GM19238 (cell line): Measurements from ENCODE around the gene SIAH3.

Experiments
- DNase-seq: peaks from one replicate; pipeline ENCODE4 v3.0.0; 2011; ENCODE audit warnings: low spot score; ENCODE audit not compliant: insufficient read length

The SIAH3 gene

DNA sequence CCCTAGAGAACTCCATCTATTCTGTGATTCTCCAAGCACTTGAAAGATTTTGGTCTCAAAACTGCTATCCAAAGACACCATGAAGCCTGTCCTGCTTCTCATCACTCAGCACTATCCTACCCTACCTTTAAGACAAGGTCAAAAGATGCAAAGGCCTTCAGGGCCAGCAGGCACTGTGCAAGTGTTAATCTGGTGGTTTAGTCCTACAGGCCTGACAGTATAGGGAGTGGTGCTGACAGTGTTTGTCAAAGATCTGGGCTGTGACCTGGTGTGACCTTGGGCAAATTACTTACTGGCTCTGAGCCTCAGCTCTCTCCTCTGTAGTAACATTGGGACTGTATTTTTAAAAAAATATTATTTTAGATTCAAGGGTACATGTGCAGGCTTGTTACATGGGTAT lies 28.0 kb downstream of the SIAH3 start:
- DNase-seq: no peak

DNA sequence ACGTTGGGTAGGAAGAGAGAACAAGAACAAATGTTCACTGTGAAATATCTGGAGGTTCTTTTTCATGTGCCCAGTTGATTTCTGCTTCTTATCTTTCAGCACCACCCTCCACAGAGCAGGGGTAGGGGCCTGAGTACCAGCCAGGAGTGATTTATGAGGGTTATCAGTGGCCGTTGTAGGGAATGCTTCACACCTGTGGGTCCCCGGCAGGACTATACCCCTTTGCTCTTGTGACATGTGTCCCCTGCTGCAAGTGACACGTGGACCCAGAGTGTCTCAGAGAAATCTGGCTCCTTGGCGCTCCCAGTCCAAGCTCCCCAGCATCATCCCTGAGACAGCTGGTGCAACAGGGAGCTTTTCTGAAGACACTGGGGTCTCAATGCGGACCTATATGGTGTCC lies 29.7 kb downstream of the SIAH3 start:
- no peak for DNase-seq

- DNase-seq: no peak
Measured at GRCh38 chr13:45820106-45820838, 31.3 kb downstream of the SIAH3 start.

DNA sequence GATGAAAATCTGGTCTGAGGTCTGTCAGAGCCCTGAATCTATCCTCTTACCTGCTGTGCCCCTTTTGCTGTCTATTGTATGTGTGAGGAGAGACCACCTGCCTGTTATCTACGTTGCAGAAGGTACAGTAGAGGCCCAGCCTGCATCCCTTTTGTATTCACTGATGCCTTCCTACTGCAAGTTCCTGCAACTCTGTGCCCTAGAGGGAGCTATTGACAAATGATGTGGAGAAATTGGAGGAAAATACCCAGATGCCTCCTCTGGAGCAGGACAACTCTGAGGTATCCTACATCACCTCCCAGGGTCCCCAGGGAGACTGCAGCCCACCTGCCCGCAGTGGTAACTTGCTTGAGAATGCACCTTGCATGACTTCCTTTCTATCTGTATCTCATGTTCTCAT lies 33.7 kb downstream of the SIAH3 start:
- DNase-seq: no peak

DNA sequence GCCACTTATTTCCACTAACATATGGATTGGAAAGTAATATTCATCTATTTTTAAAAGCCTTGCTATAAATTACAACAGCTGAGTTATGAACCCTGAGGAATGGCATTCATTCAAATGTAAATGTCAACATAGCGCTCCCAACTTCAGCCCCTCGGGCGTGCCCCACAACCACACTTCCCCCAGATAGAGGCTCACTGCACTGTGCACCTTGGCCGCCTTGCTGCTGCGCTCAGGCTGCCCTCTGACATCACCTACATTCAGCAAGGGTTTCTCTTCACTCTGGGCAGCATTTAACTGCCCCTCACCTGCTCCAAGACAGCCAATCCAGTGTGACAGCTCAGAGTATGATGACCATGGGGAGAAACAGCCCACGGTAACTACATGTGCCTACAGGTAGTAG lies 35.1 kb downstream of the SIAH3 start:
- no peak for DNase-seq

DNA sequence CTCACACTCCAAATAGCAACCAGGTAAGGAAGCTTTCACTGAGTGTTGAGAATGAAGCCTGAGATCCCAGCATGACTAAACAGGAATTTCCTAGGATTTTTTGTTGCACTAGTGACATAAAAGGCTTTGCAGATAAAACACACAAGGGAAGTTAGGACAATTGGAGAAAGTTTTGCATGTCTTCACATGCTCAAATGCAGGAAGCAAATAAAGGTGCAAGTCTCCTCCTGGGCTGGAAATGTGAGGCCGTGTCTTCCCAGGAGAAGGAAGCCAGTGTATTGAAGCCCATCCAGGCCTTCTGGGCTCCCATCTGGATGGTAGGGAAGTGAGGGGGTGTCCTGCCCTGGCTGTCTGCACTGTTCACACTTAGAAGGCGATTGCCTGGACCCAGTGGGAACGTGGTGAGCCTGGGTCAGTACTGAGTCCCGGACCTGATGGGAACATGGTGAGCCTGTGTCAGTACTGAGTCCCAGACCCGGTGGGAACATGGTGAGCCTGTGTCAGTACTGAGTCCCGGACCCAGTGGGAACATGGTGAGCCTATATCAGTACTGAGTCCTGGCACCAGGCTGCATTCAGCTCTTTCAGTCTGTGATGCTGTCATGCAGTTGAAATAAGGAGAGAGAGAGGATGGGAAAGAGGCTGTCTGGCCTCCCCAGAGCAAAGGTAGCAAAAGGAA lies 38.7 kb downstream of the SIAH3 start:
- DNase-seq: no peak

DNA sequence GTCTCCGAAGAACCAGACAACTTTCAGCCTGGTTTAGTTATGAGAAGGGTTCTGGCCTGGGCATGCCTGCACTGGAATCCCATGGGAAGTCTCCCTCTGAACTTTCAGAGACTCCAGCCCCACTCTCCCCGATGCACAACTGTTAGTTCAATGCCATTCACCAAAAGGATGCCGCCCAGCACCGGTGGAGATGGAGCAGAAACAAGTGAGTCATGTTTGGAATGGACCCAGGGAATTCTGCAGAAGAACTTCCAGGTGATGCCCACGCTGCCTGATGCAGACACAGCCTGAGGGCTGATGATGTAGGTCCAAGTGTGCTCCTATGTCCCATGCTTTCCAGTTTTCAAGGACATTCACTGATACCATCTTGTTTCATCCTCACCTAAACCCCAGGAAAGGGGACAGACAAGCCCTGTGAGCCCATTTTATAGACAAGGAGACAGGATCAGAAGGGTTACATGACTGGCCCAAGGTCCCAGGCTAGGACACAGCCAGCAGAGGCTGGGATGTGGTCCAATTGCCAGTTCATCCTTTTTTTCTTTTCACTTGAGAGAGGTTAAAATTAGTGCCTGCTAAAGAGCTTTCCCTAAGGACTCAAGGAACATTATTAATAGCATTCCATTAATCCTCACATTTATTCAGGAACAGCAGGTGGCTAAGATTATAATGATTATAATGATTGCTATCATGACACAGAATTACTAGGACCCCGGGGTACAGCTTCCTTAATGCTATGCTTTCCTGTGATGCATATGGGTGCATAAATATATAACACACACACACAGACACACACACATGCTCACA lies 39.5 kb downstream of the SIAH3 start:
- no peak for DNase-seq

DNA sequence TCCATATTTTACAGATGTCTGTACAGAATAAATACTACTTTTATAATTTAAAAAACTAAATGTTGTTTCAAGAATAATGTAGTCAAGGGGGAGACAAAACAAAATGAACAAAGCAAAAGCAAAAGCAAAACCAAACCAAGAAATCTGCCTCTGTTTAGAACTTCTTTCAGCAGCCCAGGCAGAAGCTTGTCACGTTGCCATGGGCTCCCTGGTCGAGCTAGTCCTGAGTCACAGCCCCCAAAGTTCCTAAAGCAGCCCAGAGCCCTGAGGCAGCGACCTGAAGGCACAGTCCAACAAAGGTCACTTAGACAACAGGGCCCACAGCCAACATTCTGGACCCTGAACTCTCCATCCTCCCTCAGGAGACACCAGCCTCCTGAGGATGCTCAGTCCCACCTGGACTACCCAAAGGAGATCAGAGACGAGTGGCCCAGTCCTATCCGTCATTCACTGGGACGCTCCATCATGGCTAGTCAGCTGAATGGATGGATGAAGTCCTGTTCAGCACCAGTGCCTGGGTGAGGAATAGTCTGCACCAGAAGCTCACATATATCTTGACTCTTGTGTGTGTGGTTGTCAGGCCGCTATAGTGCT lies 41.7 kb downstream of the SIAH3 start:
- DNase-seq: no peak

- no peak for DNase-seq
Measured at GRCh38 chr13:45808925-45809324, 42.6 kb downstream of the SIAH3 start.

GRCh38 chr13:45807520-45808099 lies 43.9 kb downstream of the SIAH3 start:
- DNase-seq: peak; percentile 28

DNA sequence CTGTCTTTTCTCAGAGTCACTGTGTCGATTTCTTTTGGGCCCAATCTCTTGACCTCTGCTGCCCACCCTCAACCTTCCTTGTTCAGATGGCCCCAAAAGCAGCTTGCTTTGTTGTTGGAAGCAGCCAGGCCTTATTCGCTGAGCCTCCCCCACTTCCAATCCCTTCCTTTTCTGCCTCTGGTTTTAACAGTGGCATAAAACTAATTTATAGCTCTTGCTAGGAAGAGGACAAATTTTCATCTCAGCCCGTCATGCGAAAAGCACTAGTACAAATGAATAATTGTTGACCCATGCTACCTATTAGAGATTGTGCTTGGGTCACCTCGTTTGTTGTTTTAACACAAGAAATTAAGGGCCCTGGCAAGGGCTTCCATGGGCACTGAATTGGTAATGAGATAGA lies 51.1 kb downstream of the SIAH3 start:
- no peak for DNase-seq

DNA sequence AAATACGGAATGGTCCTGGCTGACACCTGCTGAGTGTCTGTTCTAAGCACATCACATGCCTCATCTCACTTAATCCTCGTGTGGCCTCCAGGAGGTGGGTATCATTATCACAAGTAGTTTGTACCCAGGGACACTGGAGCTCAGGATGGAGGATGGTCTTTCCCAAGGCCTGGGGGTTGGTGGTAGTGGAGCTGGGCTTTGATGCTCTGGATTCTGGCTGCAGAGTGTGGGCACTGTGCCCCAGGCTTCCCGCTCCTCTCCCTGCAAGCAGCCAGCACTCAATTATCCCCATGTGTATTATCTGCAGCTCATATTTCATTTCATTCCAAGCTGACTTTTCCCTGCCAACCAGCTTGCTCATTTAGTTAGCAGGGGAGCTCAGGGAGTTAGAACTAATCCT lies 52.1 kb downstream of the SIAH3 start:
- DNase-seq: no peak

GRCh38 chr13:45798851-45799250 lies 52.7 kb downstream of the SIAH3 start:
- DNase-seq: no peak

DNA sequence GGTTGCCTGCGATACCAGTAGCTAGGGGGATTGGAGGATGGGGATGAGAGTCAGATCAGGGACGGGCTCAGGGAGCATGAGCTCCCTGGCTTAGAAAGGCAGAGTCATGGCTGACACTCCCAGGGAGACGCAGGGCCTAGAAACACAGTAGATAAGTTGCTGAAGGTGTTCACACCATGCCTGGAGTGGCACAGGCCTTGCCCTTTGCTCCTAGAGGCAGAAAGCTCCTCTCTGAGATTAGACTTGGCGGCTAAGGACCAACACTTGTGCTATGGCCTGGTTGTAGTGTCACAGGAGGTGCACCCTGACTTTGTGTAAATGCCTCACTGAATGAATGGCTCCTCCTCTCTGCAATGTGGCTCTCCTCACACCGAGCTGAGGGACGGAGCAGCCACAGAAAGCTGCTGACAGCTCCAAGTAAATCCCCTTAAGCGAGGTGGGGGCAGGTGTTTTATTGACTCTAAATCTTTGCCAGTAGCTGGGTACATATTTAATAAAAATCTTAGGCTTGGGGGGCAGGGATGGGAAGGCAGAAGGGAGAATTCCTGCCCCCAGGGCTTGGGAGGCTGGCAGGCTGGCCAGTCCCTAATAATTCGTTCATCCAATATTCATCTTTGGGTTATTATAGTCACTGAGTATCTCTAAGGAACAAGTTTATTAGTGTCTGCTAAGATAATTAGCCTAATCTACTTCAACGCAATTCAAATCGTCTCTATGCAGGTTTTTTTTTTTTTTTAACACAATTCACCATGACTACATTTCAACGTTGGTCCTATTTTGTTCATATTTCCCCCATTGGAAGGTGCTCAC lies 54.9 kb downstream of the SIAH3 start:
- DNase-seq: no peak

- no peak for DNase-seq
Measured at GRCh38 chr13:45792827-45793303, 58.7 kb downstream of the SIAH3 start.

DNA sequence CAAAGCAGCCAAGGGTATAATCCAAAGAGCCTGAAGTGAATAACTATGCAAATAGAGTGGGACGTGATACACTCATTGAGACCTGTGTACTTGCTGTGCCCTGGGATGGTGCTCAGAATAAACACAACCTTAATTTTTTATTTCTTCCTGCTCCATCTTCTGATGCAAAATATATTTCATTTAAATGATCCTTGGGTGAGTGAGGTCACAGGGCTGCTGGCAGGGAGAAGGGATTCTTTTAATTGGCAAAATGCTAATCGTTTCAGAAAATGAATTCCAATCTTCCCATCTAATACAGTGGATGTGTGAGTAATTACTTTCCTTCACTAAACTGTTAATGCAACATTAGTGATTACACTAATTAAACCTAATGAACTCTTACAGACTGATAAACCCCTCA lies 63.5 kb downstream of the SIAH3 start:
- no peak for DNase-seq

GRCh38 chr13:45787346-45787745 lies 64.2 kb downstream of the SIAH3 start:
- DNase-seq: no peak

GRCh38 chr13:45786293-45786920 lies 65.1 kb downstream of the SIAH3 start:
- DNase-seq: no peak

DNA sequence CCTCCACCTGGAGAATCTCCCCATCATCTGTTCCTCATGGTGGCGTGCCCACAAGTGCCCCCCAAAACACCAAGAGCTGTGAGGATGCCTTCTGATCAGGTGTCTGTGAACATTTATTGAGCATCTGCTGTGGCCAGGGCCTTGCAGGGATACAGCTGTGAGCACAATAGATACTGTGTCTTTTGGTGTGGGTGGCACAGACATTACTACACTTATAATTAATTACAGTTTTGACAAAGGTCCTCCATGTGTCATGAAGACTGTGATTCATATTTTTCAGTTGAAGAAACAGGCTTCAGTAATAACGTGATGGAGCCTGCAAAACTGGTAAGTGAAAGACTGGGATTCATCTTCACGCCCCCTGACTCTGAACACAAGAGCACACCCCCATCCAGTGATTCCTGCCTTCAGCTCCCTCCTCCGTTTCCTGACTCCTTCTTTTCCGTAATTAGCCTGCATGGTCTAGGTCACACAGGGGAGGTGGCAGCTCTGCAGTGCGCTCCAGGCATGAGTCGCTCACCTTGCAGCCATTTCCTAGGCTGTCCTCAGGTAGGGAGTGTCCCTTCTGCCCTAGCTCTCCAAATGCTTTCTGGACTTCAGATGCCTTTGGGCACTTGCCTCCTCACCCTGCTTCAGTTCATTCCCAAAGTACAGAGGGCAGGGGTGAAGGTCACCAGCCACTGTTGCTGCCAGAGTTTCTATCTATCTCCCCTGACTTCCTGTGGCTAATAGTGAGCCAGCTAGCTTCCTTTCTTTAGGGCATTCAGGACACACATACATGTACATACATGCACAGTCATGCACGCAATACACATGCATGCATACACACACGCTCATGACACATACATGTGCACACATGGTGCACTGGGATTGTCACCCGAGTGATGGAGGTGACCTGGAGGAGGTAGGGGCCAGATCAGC lies 66.5 kb downstream of the SIAH3 start:
- DNase-seq: no peak
